Dendritic cell treated with granulocyte-macrophage colony-stimulating factor and Interleukin-4, amounts not matched to agents 40 ng/mL and 50 ng/mL, for 4 days (primary cell): ENCODE measurements around the gene CDCP1.

Experiments
- H3K27ac Mint-ChIP-seq: one replicate; pipeline ENCODE4 v1.8.0; 2022; ENCODE audit warnings: mild to moderate bottlenecking, mixed read lengths
- H3K27me3 Mint-ChIP-seq: one replicate; pipeline ENCODE4 v1.8.0; 2022; ENCODE audit warnings: mild to moderate bottlenecking, mixed read lengths
- H3K36me3 Mint-ChIP-seq: one replicate; pipeline ENCODE4 v1.8.0; 2022; ENCODE audit warnings: low read depth, mixed read lengths
- H3K4me1 Mint-ChIP-seq: one replicate; pipeline ENCODE4 v1.8.0; 2022; ENCODE audit warnings: low read depth, mixed read lengths
- H3K4me3 Mint-ChIP-seq: one replicate; pipeline ENCODE4 v1.8.0; 2022; ENCODE audit warnings: mild to moderate bottlenecking, moderate library complexity, mixed read lengths
- H3K9me3 Mint-ChIP-seq: one replicate; pipeline ENCODE4 v1.8.0; 2022; ENCODE audit warnings: mixed read lengths
- intact Hi-C: fragments of 100-400 bp; cut with micrococcal nuclease; formaldehyde crosslinking; loops from one replicate; pipeline ENCODE4 v1.15.0; 2022

The CDCP1 gene

DNA sequence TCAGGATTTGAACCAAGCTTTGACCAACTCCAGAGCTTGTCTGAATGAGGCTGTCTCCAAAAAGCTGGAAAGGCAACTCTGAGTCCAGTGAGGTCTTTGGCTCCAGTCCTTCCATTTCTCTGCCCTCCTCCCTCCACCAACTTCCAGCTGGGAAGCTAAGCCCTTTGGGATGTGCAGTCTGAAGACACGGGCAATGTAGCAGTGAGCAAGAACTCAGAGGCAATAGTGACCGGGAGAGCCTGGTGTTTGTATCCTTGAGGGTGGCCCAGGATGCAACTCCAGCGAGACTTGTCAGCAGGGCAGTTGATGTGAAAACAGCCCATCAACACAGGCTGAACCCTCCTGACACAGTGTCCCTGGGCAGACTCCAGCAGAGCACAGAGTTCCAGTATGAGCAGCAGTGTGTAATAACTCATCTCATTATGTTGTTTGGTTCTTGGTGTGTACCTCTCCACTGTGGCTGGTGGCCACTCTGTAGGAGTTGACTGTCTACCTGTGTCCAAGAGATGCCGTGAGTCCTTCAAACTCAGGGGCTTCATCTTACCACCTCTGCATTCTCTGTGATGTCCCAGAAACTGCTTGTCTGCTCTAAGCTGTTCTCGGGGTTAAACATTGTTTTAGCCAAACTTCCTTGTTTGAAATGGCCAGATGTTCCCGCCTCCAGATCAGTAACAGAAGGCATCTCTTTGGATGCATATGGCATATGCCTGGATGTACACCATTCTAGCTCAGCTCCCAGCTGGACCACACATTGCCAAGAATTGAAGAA is 6.6 kb downstream of the CDCP1 start:
- H3K36me3 Mint-ChIP-seq, result peaks cover 3% of the 10 kb centered on the region
- intact Hi-C loops, result loop anchor here (5.0 to 10.0 kb wide), 3 partner anchors 65 to 97 kb away; no protein-coding TSS in a partner anchor
- H3K9me3 Mint-ChIP-seq, result peaks cover 6% of the 10 kb centered on the region
- H3K4me3 Mint-ChIP-seq, result peak overlapping the region; percentile 13
- H3K4me1 Mint-ChIP-seq, result peaks cover 65% of the 10 kb centered on the region
- H3K27me3 Mint-ChIP-seq, result no peaks in the 10 kb centered on the region
- H3K27ac Mint-ChIP-seq, result peak overlapping the region; percentile 83

DNA sequence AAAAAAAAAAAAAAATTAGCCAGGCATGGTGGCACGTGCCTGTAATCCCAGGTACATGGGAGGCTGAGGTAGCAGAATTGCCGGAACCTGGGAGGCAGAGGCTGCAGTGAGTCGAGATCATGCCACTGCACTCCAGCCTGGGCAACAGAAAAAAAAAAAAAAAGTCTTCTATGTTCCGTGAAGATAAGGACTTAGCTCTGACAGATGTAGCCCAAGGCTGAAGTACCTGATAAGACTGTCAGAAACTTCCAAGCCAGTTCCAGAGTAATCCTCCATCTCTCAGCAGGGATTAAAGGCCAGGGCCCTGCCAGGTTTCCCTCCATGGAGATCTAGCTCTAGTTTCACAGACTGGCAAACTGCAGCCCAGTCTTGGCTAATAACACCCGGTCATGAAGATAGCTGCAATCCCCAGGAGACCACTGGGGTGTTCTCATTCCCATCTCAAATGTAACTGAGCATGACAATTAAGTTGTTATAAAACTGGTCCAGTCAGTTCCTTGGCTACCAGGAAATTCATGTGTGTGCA is 8.5 kb downstream of the CDCP1 start:
- no peak overlapping the region for H3K27ac Mint-ChIP-seq
- no peaks in the 10 kb centered on the region for H3K27me3 Mint-ChIP-seq
- peaks cover 69% of the 10 kb centered on the region for H3K4me1 Mint-ChIP-seq
- H3K4me3 Mint-ChIP-seq, result no peak overlapping the region
- intact Hi-C loops, result loop anchor here (5.0 kb wide), 1 partner anchor 95 kb away; no protein-coding TSS in a partner anchor
- peaks cover 14% of the 10 kb centered on the region for H3K36me3 Mint-ChIP-seq
- H3K9me3 Mint-ChIP-seq, result peaks cover 8% of the 10 kb centered on the region

DNA sequence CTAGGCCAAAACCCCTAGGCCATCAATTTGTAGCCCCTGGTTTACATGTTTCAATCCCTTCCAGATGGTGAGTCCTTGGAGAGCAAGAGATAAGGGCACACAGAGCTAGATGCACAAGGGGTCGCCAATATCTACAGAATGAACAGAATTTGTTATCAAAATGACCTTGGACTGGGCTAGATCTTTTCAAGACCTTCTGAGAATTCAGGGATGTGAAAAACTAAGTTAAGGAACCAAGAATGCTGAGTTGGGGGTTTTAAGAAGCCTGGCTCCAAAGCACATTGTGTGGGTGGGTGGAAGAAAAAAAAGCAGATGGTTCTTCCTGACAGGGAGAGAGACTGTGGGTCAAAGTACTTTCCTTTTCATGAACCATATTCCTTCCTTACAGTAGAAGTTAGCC is 10.2 kb downstream of the CDCP1 start:
- Mint-ChIP-seq H3K4me3 (no peak overlapping the region), H3K27me3 (no peaks in the 10 kb centered on the region), H3K36me3 (peaks cover 14% of the 10 kb centered on the region), H3K9me3 (peaks cover 8% of the 10 kb centered on the region), H3K27ac (peak overlapping the region; percentile 96), H3K4me1 (peaks cover 78% of the 10 kb centered on the region)
- intact Hi-C loops, result loop anchor here (5.0 kb wide), 1 partner anchor 94 kb away; no protein-coding TSS in a partner anchor

DNA sequence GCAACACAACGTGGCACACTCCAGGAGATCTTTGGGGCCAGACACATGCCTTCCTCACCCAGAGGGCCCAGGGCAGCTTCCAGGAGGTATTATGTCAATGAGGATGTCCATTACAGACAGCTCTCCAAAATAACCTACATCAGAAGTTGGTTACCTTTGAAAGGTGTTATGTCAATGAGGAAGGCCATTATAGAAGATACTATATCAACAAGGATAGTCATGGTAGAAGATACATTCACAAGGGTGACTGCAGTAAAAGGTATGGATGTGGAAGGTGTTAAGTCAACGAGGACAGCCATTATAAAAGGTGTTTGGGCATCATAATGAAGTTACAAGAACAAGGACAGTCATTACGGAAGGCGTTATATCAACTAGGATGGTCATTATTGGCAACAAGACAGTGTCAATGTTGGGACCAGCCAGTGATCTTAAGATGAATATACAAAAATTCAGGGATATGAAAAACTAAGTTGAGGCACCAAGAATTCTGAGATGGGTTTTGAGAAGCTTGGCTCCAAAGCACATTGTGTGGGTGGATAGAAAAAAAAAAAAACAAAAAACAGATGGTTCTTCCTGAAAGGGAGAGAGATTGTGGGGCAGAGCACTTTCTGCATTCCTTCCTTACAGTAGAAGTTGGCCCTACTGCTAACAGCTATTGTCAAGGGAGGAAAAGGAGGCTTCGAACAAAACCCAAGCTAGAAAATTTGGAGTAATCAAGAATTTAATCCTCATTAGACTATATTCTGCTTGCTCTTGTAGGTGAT is 11.2 kb downstream of the CDCP1 start:
- Mint-ChIP-seq H3K4me3 (no peak overlapping the region), H3K27me3 (no peaks in the 10 kb centered on the region), H3K36me3 (peaks cover 14% of the 10 kb centered on the region), H3K9me3 (peaks cover 8% of the 10 kb centered on the region), H3K27ac (peak overlapping the region; percentile 96), H3K4me1 (peaks cover 71% of the 10 kb centered on the region)
- intact Hi-C loops, result loop anchor here (5.0 kb wide), 2 partner anchors 32 to 93 kb away; no protein-coding TSS in a partner anchor

DNA sequence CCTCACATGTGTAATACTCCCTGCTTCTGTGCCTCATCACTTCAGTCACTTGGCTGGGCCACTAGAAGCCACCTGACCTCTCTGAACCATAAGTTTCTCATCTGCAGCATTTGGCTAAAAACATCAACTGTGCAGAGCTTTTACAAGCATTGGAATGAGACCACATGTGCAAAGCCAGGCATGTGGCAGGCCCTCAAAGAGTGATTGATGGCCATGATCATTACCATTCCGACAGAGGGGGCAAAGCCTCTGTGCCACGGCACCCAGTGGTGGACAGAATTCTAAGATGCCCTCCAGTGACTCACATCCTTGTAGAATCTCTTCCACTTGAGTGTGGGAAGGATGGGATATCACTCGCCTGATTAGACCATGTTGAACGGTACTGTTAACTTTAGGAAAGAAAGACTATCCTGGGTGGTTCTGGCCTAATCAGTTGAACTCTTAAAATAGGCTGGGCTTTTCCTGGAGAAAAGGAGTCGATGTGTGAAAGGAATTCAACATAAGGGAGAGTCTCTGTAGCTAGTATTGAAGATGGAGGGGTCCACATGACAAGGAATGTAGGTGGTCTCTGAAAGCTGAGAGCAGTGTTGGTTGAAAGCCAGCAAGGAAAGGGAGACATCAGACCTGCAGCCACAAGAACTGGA is 13.5 kb downstream of the CDCP1 start:
- intact Hi-C loops, result loop anchor here (5.0 kb wide), 1 partner anchor 35 kb away; no protein-coding TSS in a partner anchor
- no peak overlapping the region for H3K4me3 Mint-ChIP-seq
- H3K9me3 Mint-ChIP-seq, result peaks cover 8% of the 10 kb centered on the region
- no peaks in the 10 kb centered on the region for H3K27me3 Mint-ChIP-seq
- H3K4me1 Mint-ChIP-seq, result peaks cover 58% of the 10 kb centered on the region
- peak overlapping the region; percentile 96 for H3K27ac Mint-ChIP-seq
- H3K36me3 Mint-ChIP-seq, result peaks cover 14% of the 10 kb centered on the region

DNA sequence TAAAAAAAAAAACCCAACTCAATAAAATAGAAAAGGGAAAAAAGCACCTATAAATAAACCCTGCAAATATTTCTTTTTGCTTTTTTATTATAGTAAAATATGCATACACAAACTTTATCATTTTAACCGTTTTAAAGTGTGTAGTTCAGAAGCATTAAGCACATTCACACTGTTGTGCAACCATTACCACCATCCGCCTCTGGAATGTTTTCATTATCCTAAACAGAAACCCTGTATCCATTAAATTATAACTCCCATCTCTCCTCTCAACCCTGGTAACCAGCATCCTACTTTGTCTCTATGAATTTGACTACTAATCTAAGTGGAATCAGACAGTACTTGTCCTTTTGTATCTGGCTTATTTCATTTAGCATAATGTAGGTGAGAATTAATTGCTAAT is 15.0 kb downstream of the CDCP1 start:
- Mint-ChIP-seq H3K4me1 (peaks cover 61% of the 10 kb centered on the region), H3K27me3 (no peaks in the 10 kb centered on the region), H3K9me3 (peaks cover 8% of the 10 kb centered on the region), H3K4me3 (no peak overlapping the region), H3K27ac (no peak overlapping the region), H3K36me3 (peaks cover 14% of the 10 kb centered on the region)
- intact Hi-C loops, result loop anchor here (5.0 kb wide), 1 partner anchor 36 kb away; no protein-coding TSS in a partner anchor

DNA sequence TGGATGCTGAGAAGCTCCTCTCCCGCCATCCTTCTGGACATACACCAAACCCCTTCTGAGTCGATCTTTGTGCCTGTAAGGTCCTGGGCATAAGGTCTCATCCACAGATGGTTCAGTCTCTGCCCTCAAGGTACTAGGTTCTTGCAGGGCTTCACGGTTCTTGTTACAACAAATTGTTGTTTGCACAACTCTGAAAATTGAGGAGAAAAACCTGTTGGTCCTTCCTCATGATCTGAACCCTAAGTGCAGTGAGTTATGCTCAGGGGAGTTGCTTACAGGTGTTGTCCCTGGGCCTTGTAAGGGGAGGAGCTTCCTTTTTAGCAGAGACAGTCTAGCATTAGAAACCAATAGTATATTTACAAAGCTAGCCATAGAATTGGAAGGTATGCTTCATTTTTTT is 15.7 kb downstream of the CDCP1 start:
- Mint-ChIP-seq H3K4me3 (no peak overlapping the region), H3K27ac (no peak overlapping the region), H3K4me1 (peaks cover 61% of the 10 kb centered on the region), H3K36me3 (peaks cover 14% of the 10 kb centered on the region), H3K9me3 (peaks cover 8% of the 10 kb centered on the region), H3K27me3 (no peaks in the 10 kb centered on the region)
- intact Hi-C loops, result loop anchor here (5.0 kb wide), 1 partner anchor 37 kb away; no protein-coding TSS in a partner anchor

DNA sequence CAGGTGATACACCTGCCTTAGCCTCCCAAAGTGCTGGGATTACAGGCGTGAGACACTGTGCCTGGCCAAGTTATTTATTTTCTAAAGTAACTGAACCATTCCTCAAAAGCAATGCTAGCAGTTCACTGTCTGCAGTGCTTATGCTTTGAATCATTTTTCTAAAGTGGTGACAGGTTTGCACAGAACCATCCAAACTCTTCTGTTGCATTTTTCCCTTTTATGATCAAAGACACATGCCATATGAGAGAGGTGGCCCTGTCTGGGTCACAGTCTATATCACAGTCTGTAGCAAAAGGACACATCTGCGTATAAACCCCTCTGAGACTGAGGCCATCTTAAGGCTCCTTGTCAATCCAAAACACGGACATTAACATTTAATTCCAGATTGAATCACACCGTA is 17.2 kb downstream of the CDCP1 start:
- intact Hi-C loops, result no loop called here
- Mint-ChIP-seq H3K9me3 (no peaks in the 10 kb centered on the region), H3K27ac (no peak overlapping the region), H3K4me3 (no peak overlapping the region), H3K27me3 (no peaks in the 10 kb centered on the region), H3K36me3 (peaks cover 10% of the 10 kb centered on the region), H3K4me1 (peaks cover 60% of the 10 kb centered on the region)

DNA sequence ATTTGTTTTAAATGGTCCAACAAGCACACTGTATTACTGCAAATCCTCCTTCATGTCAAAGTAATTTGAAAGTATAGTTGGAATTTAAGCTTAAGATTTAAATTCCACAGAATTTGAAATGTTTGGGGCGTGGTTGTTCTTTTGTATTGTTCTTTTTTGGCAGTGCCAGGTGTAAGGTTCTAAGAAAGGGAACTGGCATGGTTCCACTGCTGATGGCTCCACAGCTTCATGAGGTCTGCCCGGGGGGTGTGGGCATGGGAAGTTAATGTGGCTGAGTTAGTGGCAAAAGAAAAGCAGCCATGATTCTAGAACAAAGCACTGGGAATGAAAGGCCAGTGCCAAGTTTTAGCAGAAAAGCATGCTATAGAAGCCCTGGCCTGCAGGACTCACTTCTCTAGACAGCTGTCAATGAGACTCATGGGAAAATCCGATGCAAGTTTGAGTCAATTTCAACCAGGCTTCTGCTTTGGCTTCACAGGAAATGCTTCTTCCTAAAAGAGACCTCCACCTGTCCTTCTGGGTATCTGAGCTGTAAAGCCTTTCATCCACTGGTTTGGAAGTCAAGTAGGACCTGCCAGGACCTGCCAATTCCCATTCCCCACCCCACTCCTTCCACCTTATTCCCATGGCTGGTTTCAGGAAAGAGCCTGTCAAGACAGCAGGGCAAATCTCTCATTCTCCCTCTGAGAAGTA is 18.9 kb downstream of the CDCP1 start:
- H3K9me3 Mint-ChIP-seq, result no peaks in the 10 kb centered on the region
- intact Hi-C loops, result no loop called here
- no peak overlapping the region for H3K4me3 Mint-ChIP-seq
- peak overlapping the region; percentile 66 for H3K27ac Mint-ChIP-seq
- no peaks in the 10 kb centered on the region for H3K27me3 Mint-ChIP-seq
- H3K36me3 Mint-ChIP-seq, result peaks cover 6% of the 10 kb centered on the region
- H3K4me1 Mint-ChIP-seq, result peaks cover 59% of the 10 kb centered on the region

DNA sequence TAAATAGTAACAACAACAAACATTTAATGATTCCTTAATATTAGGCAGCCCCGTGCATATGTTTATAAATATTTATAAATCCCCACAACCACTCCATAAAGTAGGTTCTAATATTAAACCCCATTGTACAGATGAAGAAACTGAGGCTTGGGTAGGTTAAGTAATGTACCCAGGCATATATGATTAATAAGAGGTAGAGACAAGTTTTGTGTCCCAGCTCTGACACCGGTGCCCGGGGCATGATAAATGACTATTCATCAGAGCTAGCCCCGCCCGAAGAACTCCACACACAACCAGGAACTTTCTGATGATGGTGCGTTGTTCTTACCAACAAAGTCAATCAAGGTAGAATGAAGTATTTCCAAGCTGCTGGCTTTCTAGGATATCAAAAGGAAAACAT is 19.4 kb downstream of the CDCP1 start:
- no peak overlapping the region for H3K4me3 Mint-ChIP-seq
- intact Hi-C loops, result no loop called here
- H3K4me1 Mint-ChIP-seq, result peaks cover 59% of the 10 kb centered on the region
- peaks cover 6% of the 10 kb centered on the region for H3K36me3 Mint-ChIP-seq
- no peaks in the 10 kb centered on the region for H3K27me3 Mint-ChIP-seq
- H3K27ac Mint-ChIP-seq, result peak overlapping the region; percentile 66
- no peaks in the 10 kb centered on the region for H3K9me3 Mint-ChIP-seq

DNA sequence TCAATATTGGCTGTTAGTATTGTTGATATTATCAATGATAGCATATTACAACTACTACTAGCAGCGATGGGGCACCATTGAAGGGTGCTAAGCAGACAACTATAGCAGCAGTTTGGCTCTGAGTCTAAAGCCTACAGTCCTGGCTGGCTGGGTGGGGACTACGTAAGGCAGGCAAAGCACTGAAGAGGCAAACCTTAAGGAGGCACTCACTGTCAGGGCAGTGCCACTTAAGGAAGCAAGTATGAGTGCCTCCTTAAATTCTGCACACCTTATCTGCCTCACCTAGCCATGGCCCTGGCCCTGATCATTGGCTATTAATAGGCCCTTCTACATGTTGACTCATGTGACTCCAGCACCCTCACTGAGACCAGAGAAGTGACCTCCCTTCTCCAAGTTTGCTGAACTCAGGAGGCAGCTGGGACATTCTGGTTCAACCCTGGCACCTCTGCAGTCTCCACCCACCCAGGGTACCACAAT is 20.6 kb downstream of the CDCP1 start:
- Mint-ChIP-seq H3K4me3 (no peak overlapping the region), H3K36me3 (peaks cover 6% of the 10 kb centered on the region), H3K4me1 (peaks cover 58% of the 10 kb centered on the region), H3K27ac (peak overlapping the region; percentile 61), H3K9me3 (no peaks in the 10 kb centered on the region), H3K27me3 (no peaks in the 10 kb centered on the region)
- intact Hi-C loops, result no loop called here

DNA sequence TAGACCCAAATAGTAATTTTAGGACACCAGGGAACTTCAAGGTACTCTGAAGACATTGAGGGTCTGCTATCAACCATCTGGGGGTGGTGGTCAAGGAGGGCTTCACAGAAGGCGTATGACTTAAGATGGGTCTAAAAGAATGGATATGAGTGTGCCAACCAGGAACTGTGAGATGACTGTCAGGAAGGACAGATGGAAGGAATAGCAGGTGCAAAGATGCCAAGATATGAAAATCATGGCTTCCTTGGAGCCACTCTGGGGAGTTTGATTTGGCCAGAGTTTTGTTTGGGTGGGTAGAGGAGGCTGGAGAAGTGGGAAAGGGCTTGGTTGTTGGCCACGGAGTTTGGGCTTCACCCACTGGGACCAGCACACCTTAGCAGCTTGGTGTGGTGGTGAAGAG is 21.2 kb downstream of the CDCP1 start:
- intact Hi-C loops, result no loop called here

DNA sequence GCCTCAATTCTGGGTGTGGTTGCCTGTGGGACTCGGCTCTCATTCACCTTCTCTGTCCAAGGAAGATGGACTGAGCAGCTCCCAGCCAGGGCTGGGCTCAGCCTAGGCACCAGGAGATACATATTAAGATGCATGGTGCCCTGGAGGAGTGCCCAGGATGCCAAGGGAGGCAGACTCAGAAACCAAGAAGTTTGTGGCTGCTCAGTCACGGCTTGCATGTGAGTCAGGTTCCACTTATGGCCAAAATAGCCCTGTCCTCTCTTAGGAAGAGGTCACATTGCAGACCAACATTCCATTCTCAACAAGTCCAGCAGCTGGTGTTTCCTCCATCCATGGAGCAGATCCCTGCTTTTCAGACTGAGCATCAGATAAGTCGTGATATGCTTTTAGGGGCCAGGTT is 21.8 kb downstream of the CDCP1 start:
- Mint-ChIP-seq H3K36me3 (peaks cover 6% of the 10 kb centered on the region), H3K4me3 (no peak overlapping the region)
- intact Hi-C loops, result no loop called here

More for the DNA sequence above, 21.2 kb downstream of the CDCP1 start:
- Mint-ChIP-seq H3K27ac (peak overlapping the region; percentile 31), H3K36me3 (peaks cover 6% of the 10 kb centered on the region), H3K27me3 (no peaks in the 10 kb centered on the region), H3K4me3 (no peak overlapping the region), H3K4me1 (peaks cover 64% of the 10 kb centered on the region), H3K9me3 (no peaks in the 10 kb centered on the region)

More for the DNA sequence above, 21.8 kb downstream of the CDCP1 start:
- H3K9me3 Mint-ChIP-seq, result no peaks in the 10 kb centered on the region
- H3K4me1 Mint-ChIP-seq, result peaks cover 70% of the 10 kb centered on the region
- peak overlapping the region; percentile 5 for H3K27ac Mint-ChIP-seq
- no peaks in the 10 kb centered on the region for H3K27me3 Mint-ChIP-seq
